Liver (tissue), 9 donors: ENCODE data around the gene CACNG4. TPM values are rescaled to one million over a fixed set of nuclear protein-coding genes. Genes with fewer than 3 reads are reported as not detected.

Experiments
- DNase-seq: peaks from one replicate; pipeline ENCODE4 v3.0.0-alpha.2; 2017; ENCODE audit warnings: low spot score
- H3K27ac ChIP-seq, 2 donors: one replicate each; pipeline ENCODE4 v1.7.0; 2013; ENCODE audit warnings: inconsistent platforms in 2 of 2, low read length in 2 of 2, control low read depth in 1 of 2, low read depth in 1 of 2, mild to moderate bottlenecking in 1 of 2
- H3K27me3 ChIP-seq, 4 donors: one replicate each; pipeline versions ENCODE4 v1.6.1 to v1.7.0; 2013; ENCODE audit warnings: low read length in 3 of 4, inconsistent platforms in 1 of 4, mild to moderate bottlenecking in 1 of 4, moderate library complexity in 1 of 4; ENCODE audit not compliant: control insufficient read depth in 4 of 4, insufficient read depth in 4 of 4
- H3K36me3 ChIP-seq, 4 donors: one replicate each; pipeline versions ENCODE4 v1.6.1 to v1.7.0; 2013; ENCODE audit warnings: low read length in 3 of 4, mild to moderate bottlenecking in 3 of 4, low read depth in 1 of 4, moderate library complexity in 1 of 4; ENCODE audit not compliant: control insufficient read depth in 4 of 4, insufficient read depth in 3 of 4
- H3K4me1 ChIP-seq, 4 donors: one replicate each; pipeline versions ENCODE4 v1.6.1 to v1.7.0; 2013; ENCODE audit warnings: low read length in 3 of 4, mild to moderate bottlenecking in 3 of 4, moderate library complexity in 1 of 4; ENCODE audit not compliant: control insufficient read depth in 4 of 4, insufficient read depth in 4 of 4
- H3K4me3 ChIP-seq, 3 donors: one replicate each; pipeline versions ENCODE4 v1.6.1 to v1.7.0; 2013; ENCODE audit warnings: low read length in 3 of 3, control low read depth in 1 of 3, low read depth in 1 of 3, mild to moderate bottlenecking in 1 of 3
- H3K9ac ChIP-seq, 2 donors: one replicate each; pipeline ENCODE4 v1.7.0; 2013; ENCODE audit warnings: low read length in 2 of 2, mild to moderate bottlenecking in 2 of 2, moderate library complexity in 2 of 2, control low read depth in 1 of 2, low read depth in 1 of 2
- H3K9me3 ChIP-seq, 4 donors: one replicate each; pipeline versions ENCODE4 v1.6.1 to v1.7.0; 2013; ENCODE audit warnings: low read length in 3 of 4; ENCODE audit not compliant: control insufficient read depth in 4 of 4
- EGR1 ChIP-seq, 2 donors: IDR thresholded peaks; 2 replicates each; pipeline ENCODE4 v1.6.1; 2016 to 2018; ENCODE audit warnings: antibody characterized with exemption in 2 of 2, low read depth in 2 of 2
- FOXA1 ChIP-seq: IDR thresholded peaks from 2 replicates; pipeline ENCODE4 v1.6.1; 2016; ENCODE audit warnings: antibody characterized with exemption
- FOXA2 ChIP-seq: IDR thresholded peaks from 2 replicates; pipeline ENCODE4 v1.6.1; 2016; ENCODE audit warnings: antibody characterized with exemption
- GABPA ChIP-seq, 2 donors: IDR thresholded peaks in 1 of 2; conservative IDR thresholded peaks in 1 of 2; 2 replicates each; pipeline ENCODE4 v1.6.1; 2016; ENCODE audit warnings: antibody characterized with exemption in 2 of 2, mild to moderate bottlenecking in 1 of 2, moderate library complexity in 1 of 2
- HNF4A ChIP-seq, 2 donors: conservative IDR thresholded peaks; 2 replicates each; pipeline ENCODE4 v1.6.1; 2016; ENCODE audit warnings: antibody characterized with exemption in 2 of 2, mild to moderate bottlenecking in 2 of 2
- HNF4G ChIP-seq: IDR thresholded peaks from 2 replicates; pipeline ENCODE4 v1.6.1; 2016; ENCODE audit warnings: antibody characterized with exemption
- JUND ChIP-seq, 2 donors: IDR thresholded peaks; 2 replicates each; pipeline ENCODE4 v1.6.1; 2016; ENCODE audit warnings: antibody characterized with exemption in 2 of 2
- NR2F2 ChIP-seq: IDR thresholded peaks from 2 replicates; pipeline ENCODE4 v1.6.1; 2016; ENCODE audit warnings: antibody characterized with exemption
- RAD21 ChIP-seq, 2 donors: IDR thresholded peaks; 2 replicates each; pipeline ENCODE4 v1.6.1; 2016; ENCODE audit warnings: antibody characterized with exemption in 2 of 2, mild to moderate bottlenecking in 2 of 2
- RXRA ChIP-seq, 2 donors: IDR thresholded peaks; 2 replicates each; pipeline ENCODE4 v1.6.1; 2017 to 2018; ENCODE audit warnings: antibody characterized with exemption in 2 of 2, mild to moderate bottlenecking in 1 of 2
- SP1 ChIP-seq: IDR thresholded peaks from 2 replicates; pipeline ENCODE4 v1.6.1; 2018; ENCODE audit warnings: antibody characterized with exemption, mild to moderate bottlenecking
- TAF1 ChIP-seq: conservative IDR thresholded peaks from 2 replicates; pipeline ENCODE4 v1.6.1; 2016; ENCODE audit warnings: antibody characterized with exemption, mild to moderate bottlenecking
- YY1 ChIP-seq: IDR thresholded peaks from 2 replicates; pipeline ENCODE4 v1.6.1; 2016; ENCODE audit warnings: antibody characterized with exemption, mild to moderate bottlenecking
- WGBS: extraction: QIAGEN DNeasy Blood & Tissue Kit; methylation state at CpG from one replicate; pipeline ENCODE4 v1.1.7; 2013; 5-methylcytosine and 5-hydroxymethylcytosine counted together
- polyA plus RNA-seq, 2 donors: library from polyadenylated mRNA; stranded (reverse) in 1 of 2; unstranded in 1 of 2; fragments of 200-250 nt in 1 of 2; fragments of >200 nt in 1 of 2; fragmentation: Nextera tagmentation in 1 of 2; extraction: Ambion mirVana in 1 of 2; gene quantifications; one replicate each; pipeline versions ENCODE4 v1.2.1 to v1.2.3, GENCODE V29; 2013 to 2015
- total RNA-seq, 2 donors: library from RNA; depleted of rRNA; stranded (reverse); fragments of >200 nt; gene quantifications; one replicate each; pipeline ENCODE4 v1.2.3, GENCODE V29; 2014
- TF ChIP-seq, protein P1 (sequence below): IDR thresholded peaks from 2 replicates; pipeline ENCODE4 v1.6.1; 2016; ENCODE audit warnings: antibody characterized with exemption
- TF ChIP-seq, protein P2 (sequence below): IDR thresholded peaks from 2 replicates; pipeline ENCODE4 v1.6.1; 2016; ENCODE audit warnings: antibody characterized with exemption
- TF ChIP-seq, protein P3 (sequence below): IDR thresholded peaks from 2 replicates; pipeline ENCODE4 v1.6.1; 2016; ENCODE audit warnings: antibody characterized with exemption, mild to moderate bottlenecking
- TF ChIP-seq, protein P4 (sequence below): fragments of 150-350 bp; IDR thresholded peaks from 2 replicates; pipeline ENCODE4 v1.5.1; 2017; ENCODE audit warnings: improper control_type of control experiment, low read depth, low read length; ENCODE audit not compliant: missing input control
- TF ChIP-seq, protein P5 (sequence below): IDR thresholded peaks from 2 replicates; pipeline ENCODE4 v1.6.1; 2016; ENCODE audit warnings: antibody characterized with exemption
- donor health status: healthy.
- donor health status: healthy.
- donor health status: healthy.
- donor health status: healthy.
- donor health status: healthy.

The CACNG4 gene
- total and polyA plus RNA-seq, 4 donors = 0.02 to 0.09 (median 0.08) TPM; not detected in 1

DNA sequence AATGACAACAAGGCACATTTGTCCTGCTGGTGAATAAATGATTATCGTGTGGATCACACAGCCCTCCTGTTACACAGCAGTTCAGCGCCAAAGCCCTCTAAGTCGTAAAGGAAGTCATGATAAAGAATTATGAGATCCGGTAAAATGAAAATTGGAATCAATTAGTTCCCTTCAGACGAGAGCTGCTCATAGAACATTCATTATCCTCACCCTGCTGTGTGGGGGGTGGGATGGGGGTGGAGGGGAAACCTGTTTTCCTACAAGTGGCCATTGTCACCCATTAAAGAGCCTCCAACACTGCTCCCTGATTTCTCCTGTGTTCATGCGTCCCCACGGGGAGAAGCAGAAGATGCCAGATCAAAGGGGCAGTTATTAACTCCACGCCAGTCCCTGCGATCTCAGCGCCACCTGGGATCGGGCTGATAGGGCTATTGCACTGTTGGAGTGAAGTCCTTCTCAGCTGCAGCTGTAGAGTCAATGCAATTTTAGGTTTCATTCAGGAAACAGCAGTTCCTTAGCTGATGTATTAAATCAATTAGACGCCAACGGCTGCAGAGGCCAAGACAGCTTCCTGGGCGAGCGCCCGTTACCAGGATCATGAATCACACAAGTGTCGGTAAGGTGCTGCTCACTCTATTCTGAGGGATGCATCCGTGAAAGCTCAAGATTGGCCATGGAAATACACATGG, 19.2 kb upstream of the CACNG4 start:
- H3K9me3 ChIP-seq = no peaks in the 10 kb centered on the region
- no peaks in the 10 kb centered on the region for H3K27me3 ChIP-seq
- no peaks in the 10 kb centered on the region for H3K36me3 ChIP-seq
- H3K27ac ChIP-seq = no peak overlapping the region
- H3K9ac ChIP-seq = no peak overlapping the region
- no peak for TF ChIP-seq EGR1 (IDR thresholded peaks at IDR 0.05; ENCODE audit: low read depth in 2 of 2)
- TF ChIP-seq, protein P1, sequence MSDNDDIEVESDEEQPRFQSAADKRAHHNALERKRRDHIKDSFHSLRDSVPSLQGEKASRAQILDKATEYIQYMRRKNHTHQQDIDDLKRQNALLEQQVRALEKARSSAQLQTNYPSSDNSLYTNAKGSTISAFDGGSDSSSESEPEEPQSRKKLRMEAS = no peak
- TF ChIP-seq RXRA (IDR thresholded peaks at IDR 0.05) = no peak
- no peak for TF ChIP-seq GABPA (IDR thresholded peaks at IDR 0.05 in 1 of 2, conservative IDR thresholded peaks at IDR 0.05 in 1 of 2)
- TF ChIP-seq RAD21 (IDR thresholded peaks at IDR 0.05) = no peak
- TF ChIP-seq FOXA1 = no peak
- TF ChIP-seq, protein P2, sequence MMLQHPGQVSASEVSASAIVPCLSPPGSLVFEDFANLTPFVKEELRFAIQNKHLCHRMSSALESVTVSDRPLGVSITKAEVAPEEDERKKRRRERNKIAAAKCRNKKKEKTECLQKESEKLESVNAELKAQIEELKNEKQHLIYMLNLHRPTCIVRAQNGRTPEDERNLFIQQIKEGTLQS = no peak
- TF ChIP-seq HNF4G = no peak
- no peak for TF ChIP-seq TAF1
- TF ChIP-seq, protein P3, sequence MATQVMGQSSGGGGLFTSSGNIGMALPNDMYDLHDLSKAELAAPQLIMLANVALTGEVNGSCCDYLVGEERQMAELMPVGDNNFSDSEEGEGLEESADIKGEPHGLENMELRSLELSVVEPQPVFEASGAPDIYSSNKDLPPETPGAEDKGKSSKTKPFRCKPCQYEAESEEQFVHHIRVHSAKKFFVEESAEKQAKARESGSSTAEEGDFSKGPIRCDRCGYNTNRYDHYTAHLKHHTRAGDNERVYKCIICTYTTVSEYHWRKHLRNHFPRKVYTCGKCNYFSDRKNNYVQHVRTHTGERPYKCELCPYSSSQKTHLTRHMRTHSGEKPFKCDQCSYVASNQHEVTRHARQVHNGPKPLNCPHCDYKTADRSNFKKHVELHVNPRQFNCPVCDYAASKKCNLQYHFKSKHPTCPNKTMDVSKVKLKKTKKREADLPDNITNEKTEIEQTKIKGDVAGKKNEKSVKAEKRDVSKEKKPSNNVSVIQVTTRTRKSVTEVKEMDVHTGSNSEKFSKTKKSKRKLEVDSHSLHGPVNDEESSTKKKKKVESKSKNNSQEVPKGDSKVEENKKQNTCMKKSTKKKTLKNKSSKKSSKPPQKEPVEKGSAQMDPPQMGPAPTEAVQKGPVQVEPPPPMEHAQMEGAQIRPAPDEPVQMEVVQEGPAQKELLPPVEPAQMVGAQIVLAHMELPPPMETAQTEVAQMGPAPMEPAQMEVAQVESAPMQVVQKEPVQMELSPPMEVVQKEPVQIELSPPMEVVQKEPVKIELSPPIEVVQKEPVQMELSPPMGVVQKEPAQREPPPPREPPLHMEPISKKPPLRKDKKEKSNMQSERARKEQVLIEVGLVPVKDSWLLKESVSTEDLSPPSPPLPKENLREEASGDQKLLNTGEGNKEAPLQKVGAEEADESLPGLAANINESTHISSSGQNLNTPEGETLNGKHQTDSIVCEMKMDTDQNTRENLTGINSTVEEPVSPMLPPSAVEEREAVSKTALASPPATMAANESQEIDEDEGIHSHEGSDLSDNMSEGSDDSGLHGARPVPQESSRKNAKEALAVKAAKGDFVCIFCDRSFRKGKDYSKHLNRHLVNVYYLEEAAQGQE = no peak
- no peak for TF ChIP-seq YY1
- DNase-seq = no peak
- H3K4me1 ChIP-seq = no peaks in the 10 kb centered on the region
- 66% methylated on average over 18 of the region's 18 CpGs for WGBS
- H3K4me3 ChIP-seq = no peak overlapping the region

DNA sequence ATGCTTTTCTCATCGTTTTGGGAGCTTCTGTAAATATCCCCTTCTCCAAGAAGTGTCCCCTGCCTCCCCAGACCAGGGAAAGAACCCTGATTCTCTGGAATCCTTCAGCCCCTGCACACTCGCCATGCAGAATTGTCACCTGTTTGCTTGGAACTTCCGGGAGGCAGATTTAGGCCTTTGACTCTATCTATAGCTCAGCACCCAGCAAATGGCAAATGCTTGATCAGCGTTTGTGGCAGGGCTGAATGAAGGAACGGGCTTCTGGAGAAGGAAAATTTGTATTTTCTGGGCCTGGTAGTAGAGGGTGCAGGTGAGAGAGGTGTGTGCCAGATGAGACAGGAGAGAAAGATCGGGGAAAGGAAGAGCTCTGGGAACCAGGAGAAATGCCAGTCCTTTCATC, 18.3 kb upstream of the CACNG4 start:
- TF ChIP-seq YY1 (no peak), NR2F2 (no peak), EGR1 (IDR thresholded peaks at IDR 0.05; ENCODE audit: low read depth in 2 of 2) (no peak), JUND (IDR thresholded peaks at IDR 0.05) (no peak), FOXA1 (no peak), RXRA (IDR thresholded peaks at IDR 0.05) (no peak), TAF1 (no peak), SP1 (no peak), GABPA (IDR thresholded peaks at IDR 0.05 in 1 of 2, conservative IDR thresholded peaks at IDR 0.05 in 1 of 2) (no peak), HNF4A (conservative IDR thresholded peaks at IDR 0.05) (no peak), HNF4G (no peak), FOXA2 (no peak), RAD21 (IDR thresholded peaks at IDR 0.05) (no peak)
- TF ChIP-seq, protein P4, sequence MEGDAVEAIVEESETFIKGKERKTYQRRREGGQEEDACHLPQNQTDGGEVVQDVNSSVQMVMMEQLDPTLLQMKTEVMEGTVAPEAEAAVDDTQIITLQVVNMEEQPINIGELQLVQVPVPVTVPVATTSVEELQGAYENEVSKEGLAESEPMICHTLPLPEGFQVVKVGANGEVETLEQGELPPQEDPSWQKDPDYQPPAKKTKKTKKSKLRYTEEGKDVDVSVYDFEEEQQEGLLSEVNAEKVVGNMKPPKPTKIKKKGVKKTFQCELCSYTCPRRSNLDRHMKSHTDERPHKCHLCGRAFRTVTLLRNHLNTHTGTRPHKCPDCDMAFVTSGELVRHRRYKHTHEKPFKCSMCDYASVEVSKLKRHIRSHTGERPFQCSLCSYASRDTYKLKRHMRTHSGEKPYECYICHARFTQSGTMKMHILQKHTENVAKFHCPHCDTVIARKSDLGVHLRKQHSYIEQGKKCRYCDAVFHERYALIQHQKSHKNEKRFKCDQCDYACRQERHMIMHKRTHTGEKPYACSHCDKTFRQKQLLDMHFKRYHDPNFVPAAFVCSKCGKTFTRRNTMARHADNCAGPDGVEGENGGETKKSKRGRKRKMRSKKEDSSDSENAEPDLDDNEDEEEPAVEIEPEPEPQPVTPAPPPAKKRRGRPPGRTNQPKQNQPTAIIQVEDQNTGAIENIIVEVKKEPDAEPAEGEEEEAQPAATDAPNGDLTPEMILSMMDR = no peak
- TF ChIP-seq, protein P2 = no peak
- TF ChIP-seq, protein P5, sequence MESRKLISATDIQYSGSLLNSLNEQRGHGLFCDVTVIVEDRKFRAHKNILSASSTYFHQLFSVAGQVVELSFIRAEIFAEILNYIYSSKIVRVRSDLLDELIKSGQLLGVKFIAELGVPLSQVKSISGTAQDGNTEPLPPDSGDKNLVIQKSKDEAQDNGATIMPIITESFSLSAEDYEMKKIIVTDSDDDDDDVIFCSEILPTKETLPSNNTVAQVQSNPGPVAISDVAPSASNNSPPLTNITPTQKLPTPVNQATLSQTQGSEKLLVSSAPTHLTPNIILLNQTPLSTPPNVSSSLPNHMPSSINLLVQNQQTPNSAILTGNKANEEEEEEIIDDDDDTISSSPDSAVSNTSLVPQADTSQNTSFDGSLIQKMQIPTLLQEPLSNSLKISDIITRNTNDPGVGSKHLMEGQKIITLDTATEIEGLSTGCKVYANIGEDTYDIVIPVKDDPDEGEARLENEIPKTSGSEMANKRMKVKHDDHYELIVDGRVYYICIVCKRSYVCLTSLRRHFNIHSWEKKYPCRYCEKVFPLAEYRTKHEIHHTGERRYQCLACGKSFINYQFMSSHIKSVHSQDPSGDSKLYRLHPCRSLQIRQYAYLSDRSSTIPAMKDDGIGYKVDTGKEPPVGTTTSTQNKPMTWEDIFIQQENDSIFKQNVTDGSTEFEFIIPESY = no peak
- TF ChIP-seq, protein P3 = no peak
- DNase-seq = no peak
- no peak overlapping the region for H3K9ac ChIP-seq
- no peaks in the 10 kb centered on the region for H3K27me3 ChIP-seq
- no peaks in the 10 kb centered on the region for H3K9me3 ChIP-seq
- no peaks in the 10 kb centered on the region for H3K4me1 ChIP-seq
- no peak overlapping the region for H3K27ac ChIP-seq
- no peaks in the 10 kb centered on the region for H3K36me3 ChIP-seq
- no peak overlapping the region for H3K4me3 ChIP-seq
- WGBS = 90% methylated on average over 6 of the region's 6 CpGs
